ENCODE measurements around the gene SLC17A7. TPM values are rescaled to one million over a fixed set of nuclear protein-coding genes. Genes with fewer than 3 reads are reported as not detected.
A peak's percentile ranks its signal among the peaks of the same experiment; 100 is the strongest.

The SLC17A7 gene
- total and polyA plus RNA-seq, 2 of the 8 experiments (the other 6 are each of a cell fraction or from before 2014, with no cell fraction given): 2.7 to 3.0 TPM

DNA sequence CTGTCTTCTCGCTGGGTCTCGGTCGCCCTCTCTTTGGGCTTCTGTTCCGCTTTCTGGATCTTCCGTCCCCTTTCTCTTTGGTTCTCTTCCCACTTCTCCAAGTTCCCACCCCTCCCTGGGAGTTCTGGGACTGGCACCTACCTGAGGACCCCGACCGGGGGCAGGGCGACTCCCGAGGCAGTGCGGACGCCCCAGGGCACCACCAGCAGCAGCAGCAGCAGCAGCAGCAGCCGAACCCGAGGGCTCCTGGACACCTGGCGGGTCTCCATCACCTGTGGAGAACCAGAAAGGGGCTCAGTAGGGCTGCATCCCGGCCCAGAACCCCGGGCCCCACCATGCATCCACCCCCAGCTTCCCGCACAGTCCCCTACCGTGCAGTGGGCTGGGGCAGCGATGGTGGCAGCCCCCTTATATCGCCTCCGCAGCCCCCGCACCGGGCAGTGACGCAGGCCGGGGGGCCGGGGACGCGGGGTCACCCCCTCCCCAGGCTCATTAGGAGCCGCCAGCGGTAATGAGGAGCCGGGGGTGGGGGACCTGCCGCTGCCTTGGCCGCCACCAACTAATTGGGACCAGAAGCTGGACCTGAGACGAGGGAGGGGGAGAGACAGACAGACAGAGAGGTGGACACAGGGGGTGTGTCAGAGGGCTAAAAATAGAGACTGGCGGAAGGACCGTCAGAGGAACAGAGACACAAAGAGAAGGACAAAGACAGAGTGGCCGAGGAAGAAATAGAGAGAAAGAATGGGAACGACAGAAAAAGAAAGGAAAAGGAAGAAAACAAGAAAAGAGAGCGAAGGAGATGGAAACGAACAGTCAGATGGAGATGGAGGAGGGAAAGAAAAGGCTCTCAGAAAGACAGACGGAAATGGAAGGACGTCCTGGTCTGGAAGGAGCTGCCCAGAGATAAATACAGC lies 18.0 kb downstream of the SLC17A7 start, which contains the start of gene PTH2:
PTH2 (minus strand) TSS at position 371 of the 914 bp plus-strand sequence; CDS start at position 269, 102 bp downstream.
- 0 out of 2 replicates have a peak within 1 kb of the TSS, but pooled peaks have one; percentile 9 for H2AK5ac ChIP-seq (ENCODE audit: low read depth, low read length)
- H3K27ac ChIP-seq (ENCODE audit: low read depth, low read length): no peak within 1 kb of the TSS
- no peaks in the 10 kb centered on the region for H3K79me1 ChIP-seq (ENCODE audit: low read depth, low read length)
- H3K18ac ChIP-seq (ENCODE audit: extremely low read depth, low read length): peak within 1 kb of the TSS; percentile 51
- H3K4me1 ChIP-seq (replicated peaks in 1 of 4; ENCODE audit: control insufficient read depth in 3 of 4, insufficient read depth in 4 of 4, low read length in 3 of 4): peaks cover 7 to 34% (median 24%) of the 10 kb centered on the region in 4 experiments
- peak within 1 kb of the TSS; percentile 82; the same call in 1 of the 2 replicates for H2BK15ac ChIP-seq (ENCODE audit: low read length)
- no peaks in the 10 kb centered on the region for H3K79me2 ChIP-seq (ENCODE audit: control insufficient read depth in 1 of 2, insufficient read depth in 2 of 2, low read length in 2 of 2)
- no peak within 1 kb of the TSS; the same call in none of the 2 replicates for H4K8ac ChIP-seq (ENCODE audit: extremely low read depth, insufficient read depth, low read length)
- peaks cover 17% of the 10 kb centered on the region for H3K23me2 ChIP-seq (ENCODE audit: low read depth, low read length)
- no peak within 1 kb of the TSS for H3K56ac ChIP-seq (replicated peaks; ENCODE audit: insufficient read length, low read depth, low read length)
- no peaks in the 10 kb centered on the region for H4K20me1 ChIP-seq (replicated peaks in 1 of 2; ENCODE audit: control insufficient read depth in 1 of 2, insufficient read depth in 2 of 2, low read length in 2 of 2)
- H4K5ac ChIP-seq (ENCODE audit: insufficient read length, low read depth, low read length): peak within 1 kb of the TSS; percentile 12
- WGBS, 2 experiments (ENCODE audit: extremely low coverage in 1 of 2, insufficient coverage in 1 of 2, insufficient read length in 1 of 2, insufficient replicate concordance in 2 of 2, low coverage in 1 of 2, low lambda C conversion rate in 2 of 2, missing lambda C conversion rate in 1 of 2): 29% methylated on average over 32 of the region's 42 CpGs; no CpG with 5 or more reads in 1 of the 2 experiments
- FAIRE-seq (no peak), DNase-seq (ENCODE audit: low read depth in 1 of 2, low spot score in 2 of 2) (no peak)
- H3K9me3 ChIP-seq (ENCODE audit: insufficient read depth in 2 of 2, low read depth in 1 of 2, low read length in 1 of 2): no peaks in the 10 kb centered on the region
- no peak within 1 kb of the TSS; the same call in 1 of the 2 replicates for H2BK20ac ChIP-seq (ENCODE audit: low read length)
- no peak within 1 kb of the TSS for H2BK5ac ChIP-seq (ENCODE audit: low read depth, low read length)
- H3K4me3 ChIP-seq (ENCODE audit: extremely low read depth in 1 of 4, insufficient read depth in 2 of 4, low read depth in 3 of 4, low read length in 4 of 4): peak within 1 kb of the TSS in 3 of 4 experiments; percentile 23 to 59 (median 28); a peak in 5 of 8 replicates
- H3K36me3 ChIP-seq (ENCODE audit: control insufficient read depth in 2 of 4, insufficient read depth in 4 of 4, low read length in 3 of 4): no peaks in the 10 kb centered on the region
- H2AFZ ChIP-seq (ENCODE audit: low read length): peak within 1 kb of the TSS; percentile 17; the same call in 1 of the 2 replicates
- H2BK120ac ChIP-seq (replicated peaks; ENCODE audit: low read depth, low read length): no peak within 1 kb of the TSS
- no peak within 1 kb of the TSS for H3K23ac ChIP-seq (ENCODE audit: insufficient read length)
- H4K91ac ChIP-seq (replicated peaks; ENCODE audit: insufficient read length, low read length): no peak within 1 kb of the TSS
- H2BK12ac ChIP-seq (ENCODE audit: low read depth, low read length): peak within 1 kb of the TSS; percentile 75; the same call in 1 of the 2 replicates
- peak within 1 kb of the TSS; percentile 85 to 88 for H3K4me2 ChIP-seq (ENCODE audit: insufficient read depth in 1 of 2, low read depth in 2 of 2, low read length in 2 of 2)
- H3K4ac ChIP-seq (replicated peaks; ENCODE audit: insufficient read length, low read depth, low read length): no peak within 1 kb of the TSS
- CTCF ChIA-PET (ENCODE audit: partially characterized antibody): interaction anchor here (0.6 to 8.3 kb wide), 10 partner anchors 10 to 172 kb away, joined by 3 to 51 read pairs (median 4); no protein-coding TSS in a partner anchor
- H3K14ac ChIP-seq (ENCODE audit: insufficient read length): no peak within 1 kb of the TSS
- H3K9ac ChIP-seq (replicated peaks in 1 of 4; ENCODE audit: extremely low read depth in 1 of 4, low read depth in 3 of 4, low read length in 3 of 4): no peak within 1 kb of the TSS; a peak in 1 of 7 replicates
- POLR2A ChIA-PET (ENCODE audit: partially characterized antibody): interaction anchor here (0.8 to 5.0 kb wide), 7 partner anchors 10 to 90 kb away, joined by 3 to 21 read pairs (median 4); partner anchors contain the start of gene TEAD2
- peaks cover 23 to 61% (median 57%) of the 10 kb centered on the region in 4 experiments for H3K27me3 ChIP-seq (replicated peaks in 1 of 4; ENCODE audit: control insufficient read depth in 3 of 4, extremely low read depth in 1 of 4, insufficient read depth in 3 of 4, low read length in 3 of 4)
- no peak for TF ChIP-seq TEAD4 (IDR thresholded peaks at IDR 0.05; ENCODE audit: low read depth, low read length)
- no peak for TF ChIP-seq RAD21 (IDR thresholded peaks at IDR 0.05 in 1 of 2, conservative IDR thresholded peaks at IDR 0.05 in 1 of 2; ENCODE audit: low read depth in 2 of 2, low read length in 2 of 2)
- TF ChIP-seq NANOG (IDR thresholded peaks at IDR 0.05; ENCODE audit: insufficient read depth, low read depth, low read length, poor library complexity, severe bottlenecking): no peak
- no peak for TF ChIP-seq CHD2 (IDR thresholded peaks at IDR 0.05; ENCODE audit: low read length)
- TF ChIP-seq SUZ12 (IDR thresholded peaks at IDR 0.05; ENCODE audit: low read length): peak; percentile 71
- no peak for TF ChIP-seq CHD1 (IDR thresholded peaks at IDR 0.05; ENCODE audit: low read depth, low read length)
- TF ChIP-seq GTF2F1 (IDR thresholded peaks at IDR 0.05; ENCODE audit: borderline replicate concordance, low read depth, low read length): no peak
- no peak for TF ChIP-seq SIRT6 (IDR thresholded peaks at IDR 0.05; ENCODE audit: low read length)
- no peak for TF ChIP-seq SAP30 (IDR thresholded peaks at IDR 0.05; ENCODE audit: insufficient read depth, insufficient replicate concordance, low read length)
- TF ChIP-seq JUN (IDR thresholded peaks at IDR 0.05; ENCODE audit: low read depth, low read length): no peak
